GM19239 (cell line): ENCODE measurements around the gene HAVCR1.
"Not testable (repeated sequence)": the region's sequence is repeated elsewhere in the genome, so short reads cannot be mapped to it uniquely, and the experiment has no call there.

ENCODE experiments used
- DNase-seq: peaks from one replicate; pipeline ENCODE4 v3.0.0; 2011; ENCODE audit warnings: low spot score; ENCODE audit not compliant: insufficient read length
- FAIRE-seq: peaks from 2 replicates; lab custom pipeline; 2011; peaks lifted over from hg19 to GRCh38; lab: Jason Lieb, UNC

Gene HAVCR1

GRCh38 chr5:157051604-157052245, 7.2 kb downstream of the HAVCR1 start:
- FAIRE-seq (no peak), DNase-seq (no peak)

GRCh38 chr5:157050050-157050449, 8.9 kb downstream of the HAVCR1 start:
- no peak for FAIRE-seq
- DNase-seq = no peak

DNA sequence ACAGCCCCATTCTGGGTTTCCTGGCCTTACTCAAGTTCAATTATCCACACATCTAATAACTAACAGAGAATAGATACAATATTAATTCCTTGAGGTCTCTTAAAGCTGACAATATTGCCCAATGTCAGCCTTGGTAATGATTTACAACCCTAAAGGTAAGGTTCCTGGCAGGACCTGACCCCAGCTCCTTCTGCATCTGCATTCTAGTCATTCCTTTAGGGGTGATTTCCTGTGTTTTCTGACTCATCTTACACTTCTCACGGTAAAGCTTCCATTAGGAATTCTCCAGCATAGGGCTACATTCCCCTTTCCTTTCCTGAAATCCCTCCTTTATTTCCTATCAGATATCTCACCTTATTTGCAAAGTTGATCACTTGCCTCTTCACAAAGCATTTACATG, 9.3 kb downstream of the HAVCR1 start:
- no peak for DNase-seq
- no peak for FAIRE-seq

DNA sequence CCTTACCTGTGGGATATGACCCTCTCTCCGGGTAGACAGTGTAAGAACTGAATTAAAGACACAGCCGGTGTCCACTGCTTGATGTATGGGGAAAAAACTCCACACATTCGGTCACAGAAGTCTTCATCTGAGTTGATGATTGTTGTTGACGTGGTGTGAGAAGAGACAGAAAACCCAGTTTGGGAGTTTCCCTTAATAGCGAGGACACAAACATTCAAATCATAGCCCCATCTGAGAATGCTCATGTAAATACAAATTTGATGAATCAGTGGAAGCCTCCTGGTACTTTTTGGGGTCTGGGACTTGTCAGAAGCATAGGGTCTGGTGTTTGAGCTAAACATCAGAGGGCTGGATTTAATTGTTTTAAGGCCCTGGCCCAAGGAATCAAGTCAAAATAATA, 11.0 kb downstream of the HAVCR1 start:
- FAIRE-seq (no peak), DNase-seq (no peak)

DNA sequence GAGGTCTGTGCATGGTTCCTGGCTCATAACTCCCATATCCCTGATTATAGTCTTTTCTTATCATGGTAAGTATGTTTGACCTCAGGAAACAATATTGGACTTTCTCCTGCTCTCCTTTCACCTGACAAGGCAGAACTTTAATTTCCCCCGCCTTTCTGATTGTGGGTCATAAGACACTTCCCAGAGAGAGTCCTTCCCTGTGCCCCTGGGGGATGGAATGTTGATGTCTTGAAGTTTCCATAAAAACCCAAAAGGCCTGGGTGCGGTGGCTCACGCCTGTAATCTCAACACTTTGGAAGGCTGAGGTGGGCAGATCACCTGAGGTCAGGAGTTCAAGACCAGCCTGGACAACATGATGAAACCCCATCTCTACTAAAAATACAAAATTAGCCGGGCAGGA, 11.9 kb downstream of the HAVCR1 start:
- DNase-seq, FAIRE-seq: not testable (repeated sequence)

- no peak for DNase-seq
These were observed 12.9 kb downstream of the HAVCR1 start for GRCh38 chr5:157046041-157046440.

DNA sequence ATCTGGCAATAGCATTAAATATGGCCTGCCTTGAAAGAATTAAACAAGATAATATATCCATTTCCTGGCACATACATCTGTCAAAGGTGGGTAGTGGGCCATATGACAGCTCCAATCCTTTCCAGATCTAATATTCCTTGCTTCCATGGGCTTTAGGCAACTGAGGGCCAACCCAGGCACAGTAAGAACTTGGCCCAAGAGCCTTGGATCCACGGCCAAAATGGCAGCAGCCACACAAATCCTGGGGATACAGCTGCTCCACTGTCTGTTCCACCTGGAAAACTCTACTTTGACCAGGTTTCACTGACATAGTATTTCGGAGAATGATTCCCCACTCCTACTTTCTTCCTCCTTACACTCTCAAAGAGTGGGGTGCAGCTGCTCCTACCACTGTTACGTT, 13.3 kb downstream of the HAVCR1 start:
- FAIRE-seq (no peak), DNase-seq (no peak)

More at GRCh38 chr5:157046041-157046440, 12.9 kb downstream of the HAVCR1 start:
- FAIRE-seq = no peak

GRCh38 chr5:157038568-157039187, 20.2 kb downstream of the HAVCR1 start:
- peak; percentile 23 for FAIRE-seq

GRCh38 chr5:157034106-157035072, 24.5 kb downstream of the HAVCR1 start:
- FAIRE-seq, DNase-seq: not testable (repeated sequence)

More at GRCh38 chr5:157038568-157039187, 20.2 kb downstream of the HAVCR1 start:
- DNase-seq = no peak

DNA sequence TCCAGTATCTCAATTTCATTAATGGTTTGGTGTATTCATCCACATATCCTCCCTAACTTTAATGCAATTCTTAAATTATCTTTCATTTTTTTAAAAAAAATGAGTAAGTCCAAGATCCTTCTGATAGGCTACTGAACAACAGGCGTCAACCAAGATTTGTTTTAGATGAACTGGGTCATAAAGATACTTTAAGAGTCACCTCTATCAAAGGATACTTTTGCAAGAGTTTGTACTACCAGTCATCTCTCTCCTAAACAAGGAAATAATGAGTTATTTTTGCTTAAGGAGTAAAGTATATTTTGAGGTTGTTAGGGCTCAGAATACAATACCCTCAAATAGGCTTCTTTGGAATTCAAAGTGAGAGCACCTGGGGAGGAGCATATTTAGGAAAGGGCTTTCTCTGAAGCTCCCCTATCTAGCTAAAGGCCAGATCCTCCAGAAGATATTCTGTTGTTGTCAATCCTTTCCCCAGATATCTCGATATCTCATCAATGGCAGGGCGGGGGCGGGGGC, 25.8 kb downstream of the HAVCR1 start:
- FAIRE-seq (no peak), DNase-seq (no peak)

GRCh38 chr5:157030692-157031091, 28.2 kb downstream of the HAVCR1 start:
- FAIRE-seq = no peak
- DNase-seq = no peak

DNA sequence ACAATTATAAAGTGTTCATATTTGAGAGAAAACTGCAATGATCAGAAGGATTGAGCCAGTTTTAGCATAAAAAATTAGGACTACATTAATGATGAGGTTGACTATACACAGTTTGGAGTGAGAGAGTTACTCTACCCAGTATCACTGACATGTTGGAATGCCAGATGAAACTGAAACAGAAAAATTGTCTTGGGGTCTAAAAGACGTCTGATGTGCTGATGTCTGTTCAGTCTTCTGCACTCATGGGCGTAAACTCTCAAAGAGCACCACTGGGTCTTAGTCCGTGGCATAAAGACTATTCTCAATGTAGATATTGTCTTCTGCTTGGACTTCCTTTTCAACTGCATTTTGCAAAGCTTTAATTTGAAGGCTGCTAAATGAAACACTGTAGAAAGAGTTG, 29.5 kb downstream of the HAVCR1 start:
- FAIRE-seq (peak; percentile 87), DNase-seq (no peak)

DNA sequence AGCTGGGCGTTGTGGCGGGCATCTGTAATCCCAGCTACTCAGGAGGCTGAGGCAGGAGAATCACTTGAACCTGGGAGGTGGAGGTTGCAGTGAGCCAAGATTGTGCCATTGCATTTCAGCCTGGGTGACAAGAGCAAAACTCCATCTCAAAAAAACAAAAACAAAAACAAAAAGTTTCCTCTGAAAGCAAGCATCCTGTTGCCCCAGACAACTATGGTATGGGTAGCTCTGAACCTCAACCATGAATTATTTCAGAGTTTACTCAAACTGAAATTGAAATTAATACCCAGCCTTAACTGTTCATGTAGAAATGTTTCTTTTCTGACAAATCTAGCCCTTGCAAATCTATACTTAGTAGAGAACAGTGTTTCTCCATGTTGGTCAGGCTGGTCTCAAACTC, 31.3 kb downstream of the HAVCR1 start:
- FAIRE-seq = peak; percentile 61
- DNase-seq = not testable (repeated sequence)

GRCh38 chr5:157026789-157027424, 32.0 kb downstream of the HAVCR1 start:
- DNase-seq (no peak), FAIRE-seq (peak; percentile 45)

- DNase-seq (no peak), FAIRE-seq (peak; percentile 51)
These were observed 33.7 kb downstream of the HAVCR1 start for GRCh38 chr5:157025093-157025698.

- no peak for DNase-seq
These were observed 34.5 kb downstream of the HAVCR1 start for GRCh38 chr5:157024208-157024959.

DNA sequence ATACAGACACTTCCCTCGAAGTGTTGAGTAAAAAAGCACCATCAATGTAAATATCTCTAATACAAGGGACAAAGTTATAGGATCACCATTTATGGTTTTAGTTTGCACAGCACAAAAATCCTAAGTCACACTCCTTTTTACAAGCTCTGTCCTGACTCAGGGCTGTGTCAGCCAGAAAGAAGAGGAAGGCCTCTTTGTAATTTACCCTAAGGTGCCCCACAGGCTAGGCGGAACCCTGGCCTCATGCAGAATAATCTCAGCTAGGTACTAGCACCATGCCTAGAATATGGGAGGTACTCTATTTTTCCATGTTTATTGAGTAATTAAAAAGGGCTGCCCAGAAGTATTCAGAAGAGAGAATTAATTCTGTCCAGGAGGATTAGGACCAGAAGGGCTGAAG, 36.9 kb downstream of the HAVCR1 start:
- DNase-seq (no peak), FAIRE-seq (no peak)

More at GRCh38 chr5:157024208-157024959, 34.5 kb downstream of the HAVCR1 start:
- no peak for FAIRE-seq

GRCh38 chr5:157020511-157021222, 38.2 kb downstream of the HAVCR1 start:
- FAIRE-seq = no peak
- DNase-seq = no peak
